ENCODE data around the gene RRAD. TPM values are rescaled to one million over a fixed set of nuclear protein-coding genes. Genes with fewer than 3 reads are reported as not detected.

RRAD gene
- total RNA-seq, 1 experiment from 2014 or later: 1.1 TPM

DNA sequence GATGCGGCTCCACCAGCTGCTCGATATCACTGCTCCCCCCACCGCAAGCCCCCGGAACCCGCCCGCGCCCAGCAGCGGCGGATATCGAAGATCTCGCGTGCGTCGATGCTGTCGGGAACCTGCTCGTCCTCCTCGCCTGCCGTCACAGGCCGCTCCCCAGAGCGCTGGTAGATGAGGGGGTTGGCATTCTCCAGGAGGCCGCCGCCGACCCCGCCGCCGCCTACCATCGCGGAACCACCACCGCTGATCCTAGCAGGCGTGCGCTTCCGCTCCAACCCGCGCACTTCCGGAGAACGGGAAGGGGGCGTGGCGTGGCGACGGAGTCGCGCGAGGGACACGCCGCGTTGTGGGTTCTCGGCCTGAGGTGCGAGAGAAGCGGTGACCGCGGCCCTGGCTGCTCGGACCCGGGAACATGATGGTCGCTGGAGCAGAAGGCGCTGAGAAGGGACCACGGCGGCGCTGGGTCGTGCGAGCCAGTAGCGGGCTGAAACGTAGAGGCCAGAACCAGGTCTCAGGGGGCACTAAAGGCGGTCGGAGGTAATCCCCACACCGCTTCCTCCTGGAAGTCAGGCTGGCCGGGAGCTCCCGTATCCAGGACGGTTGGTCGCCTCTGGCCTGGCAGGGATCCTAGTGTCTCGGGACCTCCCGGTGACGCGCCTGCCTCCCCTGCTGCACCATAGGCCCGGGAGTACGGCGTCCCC, 9.0 kb upstream of the RRAD start, which contains the start of gene CIAO2B:
TSS of gene CIAO2B (minus strand) at position 265 of the 701 bp plus-strand sequence. CDS start at position 227, 38 bp downstream.
- DNase-seq (ENCODE audit: low read depth): peak; percentile 81

DNA sequence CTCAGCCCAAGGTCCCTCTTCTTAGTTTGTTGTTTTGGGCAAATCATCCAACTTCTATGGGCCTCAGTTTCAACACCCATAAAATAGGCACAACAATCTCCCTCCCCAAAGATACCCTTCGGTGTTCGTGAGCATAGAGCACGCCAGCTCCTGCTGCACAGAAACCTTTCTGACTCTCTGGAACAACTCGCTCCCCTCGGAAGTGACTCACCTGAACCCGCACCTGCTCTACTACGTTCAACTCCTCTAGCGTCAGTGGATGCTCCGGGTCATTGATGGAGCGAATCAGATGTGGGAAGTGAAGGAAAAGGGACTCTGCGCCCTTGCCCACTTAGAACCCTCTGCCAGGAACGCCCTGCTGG, 8.4 kb upstream of the RRAD start:
- DNase-seq (ENCODE audit: low read depth): peak; percentile 39

- no peak for DNase-seq (ENCODE audit: low read depth)
These were observed 6.7 kb upstream of the RRAD start for GRCh38 chr16:66932076-66932475.

GRCh38 chr16:66931665-66932064, 6.3 kb upstream of the RRAD start:
- no peak for DNase-seq (ENCODE audit: low read depth)

GRCh38 chr16:66930189-66930588, 4.9 kb upstream of the RRAD start:
- DNase-seq (ENCODE audit: low read depth): peak; percentile 64

DNA sequence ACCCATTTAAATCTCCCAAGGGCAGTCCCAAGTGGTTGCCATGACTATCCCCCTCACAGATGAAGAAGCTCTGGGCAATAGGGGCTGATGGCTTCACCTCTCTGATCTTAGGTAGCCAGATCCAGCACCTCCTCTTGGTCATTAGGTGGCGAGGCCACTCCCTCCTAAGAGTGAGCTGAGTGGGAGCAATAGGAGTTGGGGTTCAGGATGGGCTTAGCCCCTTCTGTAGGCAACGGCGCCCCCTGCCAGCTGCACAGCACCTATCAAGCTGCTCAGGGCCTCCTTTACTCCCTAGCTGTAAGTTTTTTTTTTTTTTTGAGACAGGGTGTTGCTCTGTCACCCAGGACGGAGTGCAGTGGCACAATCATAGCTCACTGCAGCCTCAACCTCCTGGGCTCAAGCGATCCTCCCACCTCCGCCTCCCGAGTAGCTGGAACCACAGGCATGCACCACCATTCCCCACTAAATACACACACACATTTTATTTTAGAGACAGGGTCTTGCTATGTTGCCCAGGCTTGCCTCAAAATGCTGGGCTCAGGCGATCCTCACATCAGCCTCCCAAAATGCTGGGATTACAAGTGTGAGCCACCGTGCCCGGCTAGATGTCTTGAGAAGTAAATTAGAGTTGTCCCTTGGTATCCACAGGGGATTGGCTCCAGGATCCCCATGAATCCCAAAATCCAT, 3.5 kb upstream of the RRAD start:
- peak; percentile 79 for DNase-seq (ENCODE audit: low read depth)

- DNase-seq (ENCODE audit: low read depth): peak; percentile 91
These were observed 2.7 kb upstream of the RRAD start for GRCh38 chr16:66927918-66928649.

DNA sequence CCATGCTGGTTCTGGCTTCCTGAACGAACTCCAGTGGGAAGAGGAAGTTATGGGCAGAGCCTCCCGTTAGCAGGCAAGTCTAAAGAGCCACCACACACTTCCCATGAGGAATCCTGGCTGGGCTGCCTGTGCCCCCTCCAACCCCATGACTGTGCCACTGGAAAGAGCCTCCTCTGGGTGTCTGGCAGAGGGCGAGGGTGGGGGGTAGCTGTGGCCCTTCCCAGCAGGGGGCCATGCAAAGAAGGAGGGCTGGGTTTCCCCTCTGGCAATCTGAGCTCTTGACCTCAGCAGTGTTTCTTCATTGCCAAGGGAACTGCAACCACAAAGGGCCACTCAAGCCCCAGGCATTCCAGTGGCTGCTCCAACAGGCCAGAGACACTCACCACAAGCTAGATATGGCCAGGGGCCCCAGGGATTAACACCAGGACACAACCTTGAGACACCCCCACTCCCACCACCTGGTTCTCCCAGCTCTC, 1.7 kb upstream of the RRAD start:
- peak; percentile 98 for DNase-seq (ENCODE audit: low read depth)

DNA sequence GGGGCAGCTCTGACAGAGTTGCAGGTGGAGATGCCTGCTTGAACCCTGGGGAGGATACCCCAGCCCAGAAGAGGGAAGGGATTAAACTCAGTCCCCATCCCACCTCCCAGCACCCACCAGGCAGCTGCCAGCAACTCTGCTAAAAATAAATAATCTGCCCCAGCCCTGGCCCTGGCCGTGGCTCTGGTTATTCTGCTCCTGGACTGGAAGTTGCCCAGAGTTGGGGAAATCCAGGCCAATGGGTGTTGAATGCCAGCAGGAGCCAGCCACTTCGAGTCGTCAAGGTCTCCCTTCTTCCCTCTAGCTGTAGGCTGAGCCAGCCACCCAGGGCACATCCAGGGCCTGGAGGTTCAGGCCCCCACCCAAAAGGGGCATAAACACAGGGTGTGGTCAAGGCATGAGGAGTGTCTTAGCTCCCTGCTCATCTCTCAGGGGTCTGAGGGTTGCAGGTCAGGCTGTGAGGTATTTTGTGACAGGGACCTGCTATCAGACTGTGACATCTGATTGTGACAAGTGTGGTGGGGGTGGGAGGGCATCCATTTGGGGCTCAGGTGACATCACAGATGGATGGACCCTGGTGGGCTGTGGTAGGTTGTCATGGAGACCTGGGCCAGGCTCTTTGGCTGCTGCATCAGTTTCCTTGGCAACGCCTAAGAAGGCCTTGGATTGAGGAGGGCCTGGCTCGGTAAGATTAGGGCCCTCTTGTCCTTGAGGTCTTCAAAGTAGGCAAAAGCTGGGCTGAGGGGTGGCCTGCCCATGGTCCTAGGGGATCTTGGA, 1.0 kb upstream of the RRAD start:
- peak; percentile 38 for DNase-seq (ENCODE audit: low read depth)

GRCh38 chr16:66924527-66925321, 611 bp downstream of the RRAD start:
- no peak for DNase-seq (ENCODE audit: low read depth)

DNA sequence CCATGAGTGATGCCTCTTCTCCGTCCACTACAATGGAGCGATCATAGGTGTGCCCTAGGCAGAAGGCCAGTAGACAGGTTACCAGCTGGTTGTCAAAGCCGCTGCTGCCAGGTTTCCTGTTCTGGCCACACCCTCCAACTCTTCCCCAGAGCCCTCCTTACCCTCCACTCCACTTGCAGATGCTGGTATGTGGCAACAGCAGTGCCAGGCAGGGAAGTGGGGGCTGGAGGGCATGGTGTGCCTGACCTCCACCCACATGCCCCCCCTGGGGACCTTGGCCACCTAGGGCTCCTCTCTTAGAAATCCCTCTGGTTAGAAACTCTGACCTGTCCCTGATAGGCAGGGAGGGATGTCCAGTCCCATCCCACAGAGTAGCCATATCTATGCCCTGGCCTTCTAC, 1.5 kb downstream of the RRAD start:
- DNase-seq (ENCODE audit: low read depth): no peak

DNA sequence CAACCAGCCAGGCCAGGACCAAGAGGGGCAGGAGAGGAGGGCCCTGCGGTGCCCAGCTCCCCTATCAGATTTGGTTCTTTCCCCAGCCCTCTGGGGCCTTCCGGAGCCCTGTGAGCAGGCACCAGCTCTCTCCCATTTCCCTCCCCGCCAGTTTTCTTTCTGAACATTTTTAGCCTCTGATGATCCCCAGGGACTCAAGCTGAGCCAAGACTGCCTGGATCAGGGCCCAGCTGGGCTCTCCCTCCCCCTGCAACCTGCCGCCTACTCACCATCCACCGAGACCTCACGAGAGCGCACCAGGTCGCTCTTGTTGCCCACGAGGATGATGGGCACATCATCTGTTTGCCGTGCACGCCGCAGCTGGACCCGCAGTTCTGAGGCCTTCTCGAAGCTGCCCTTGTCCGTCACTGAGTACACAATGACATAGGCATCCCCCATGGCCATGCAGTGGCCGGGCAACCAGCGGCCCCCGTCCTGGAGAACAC, 2.0 kb downstream of the RRAD start:
- DNase-seq (ENCODE audit: low read depth): peak; percentile 89

GRCh38 chr16:66921729-66922450, 3.4 kb downstream of the RRAD start:
- DNase-seq (ENCODE audit: low read depth): no peak

DNA sequence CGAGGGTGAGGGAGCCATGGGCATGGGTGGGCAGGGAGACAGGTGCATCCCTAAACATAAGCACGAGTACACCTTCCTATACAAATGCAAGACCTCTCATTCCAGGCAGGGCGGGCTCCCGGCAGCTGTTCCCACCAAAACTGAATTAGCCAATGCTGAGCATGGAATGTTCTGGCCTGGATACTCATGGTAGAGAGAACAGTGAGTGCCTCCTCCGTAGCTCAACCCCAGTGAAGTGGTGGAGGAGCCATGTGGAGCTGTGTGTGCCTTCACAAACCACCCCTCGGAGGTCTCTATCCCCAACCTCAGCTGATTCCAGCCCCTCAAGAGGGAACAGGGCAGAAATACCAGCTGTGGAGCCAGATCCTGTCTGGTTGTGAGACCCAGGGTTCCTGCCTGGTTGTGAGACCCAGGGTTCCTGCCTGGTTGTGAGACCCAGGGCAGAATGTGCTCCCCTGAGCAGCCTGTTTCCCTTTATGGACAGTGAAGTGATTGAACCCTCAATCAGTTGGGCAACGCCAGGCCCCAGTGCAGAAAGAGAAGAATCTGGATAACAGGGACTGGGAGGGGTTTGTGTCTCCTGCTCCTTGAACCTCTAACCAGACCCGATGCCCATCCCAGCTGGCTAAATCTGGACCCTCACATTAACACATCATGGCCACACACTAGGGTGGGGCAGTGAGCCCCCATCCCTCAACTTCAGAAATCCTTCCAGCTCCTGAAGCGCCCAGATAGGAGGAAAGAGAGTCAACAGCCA, 4.2 kb downstream of the RRAD start:
- DNase-seq (ENCODE audit: low read depth): no peak

- no peak for DNase-seq (ENCODE audit: low read depth)
These were observed 5.1 kb downstream of the RRAD start for GRCh38 chr16:66920299-66920590.

DNA sequence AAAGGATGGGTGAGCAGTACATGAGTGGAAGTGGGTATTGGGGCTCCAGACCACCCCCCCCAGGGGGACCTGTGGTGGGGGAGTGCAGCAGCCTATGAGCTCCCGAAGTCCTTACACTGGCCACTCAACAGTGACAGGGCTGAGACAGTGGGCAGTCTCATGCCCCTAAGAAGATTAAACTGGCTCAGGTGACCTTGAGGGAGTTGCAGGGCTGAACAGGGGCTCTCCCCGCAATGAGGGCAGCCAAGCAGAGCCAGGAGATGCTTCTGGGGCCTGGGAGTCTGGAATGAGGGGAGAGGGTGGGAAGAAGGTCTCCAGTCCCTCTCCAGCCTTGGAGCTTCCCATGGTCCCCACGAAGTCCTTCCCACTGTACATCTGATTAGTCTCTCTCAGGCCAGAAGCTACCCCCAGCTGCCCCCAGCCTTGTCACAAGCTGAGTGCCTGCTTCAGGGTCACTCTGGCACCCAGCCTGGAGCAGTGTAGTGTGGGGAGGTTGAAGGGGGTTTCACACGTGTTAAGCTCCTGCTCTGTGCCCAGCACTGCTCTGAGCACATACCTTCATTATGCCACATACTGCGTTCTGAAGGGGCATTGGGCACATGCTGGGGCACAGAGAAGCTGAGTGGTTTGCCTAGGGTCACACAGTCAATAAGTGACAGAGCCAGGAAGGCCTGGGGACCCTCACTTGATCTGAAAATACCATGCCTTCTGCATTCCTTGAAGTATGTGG, 5.6 kb downstream of the RRAD start:
- DNase-seq (ENCODE audit: low read depth): no peak

GRCh38 chr16:66918803-66919568, 6.3 kb downstream of the RRAD start, which contains the start of gene CDH16:
Gene CDH16, minus strand, starts transcription at chr16:66918885. Its CDS starts 820 bp downstream, at chr16:66918065.
- no peak for DNase-seq (ENCODE audit: low read depth)

- DNase-seq (ENCODE audit: low read depth): no peak
These were observed 7.0 kb downstream of the RRAD start for GRCh38 chr16:66918355-66918754.

Data from LHCN-M2 (cell line).